H1 (cell line): ENCODE results near the gene KRT7. TPM values are rescaled to one million over a fixed set of nuclear protein-coding genes. Genes with fewer than 3 reads are reported as not detected.

ENCODE experiments used
- CBX8 ChIP-seq: fragments of 300-800, 300-1000 bp; sonication (generic); IDR thresholded peaks from 2 replicates; pipeline ENCODE4 v1.7.1; 2016; ENCODE audit warnings: low read depth, low read length, borderline replicate concordance
- SP2 ChIP-seq: IDR thresholded peaks from 2 replicates; pipeline ENCODE4 v1.6.1; 2012; ENCODE audit warnings: mild to moderate bottlenecking, low read length, inconsistent platforms
- SUZ12 ChIP-seq: fragments of 200-600 bp; sonication (generic); IDR thresholded peaks from 2 replicates; pipeline ENCODE4 v1.6.1; 2012; ENCODE audit warnings: mild to moderate bottlenecking, inconsistent platforms, low read length, moderate library complexity, mixed read lengths
- ZNF274 ChIP-seq: IDR thresholded peaks from 2 replicates; pipeline ENCODE4 v1.7.0; 2012; ENCODE audit warnings: low read length, borderline replicate concordance; ENCODE audit errors: extremely low read depth
- polyA plus RNA-seq, 7 experiments: library from polyadenylated mRNA; depleted of rRNA in 3 of 7; stranded (reverse) in 5 of 7; unstranded in 2 of 7; fragments of >200 nt in 5 of 7; fragments of 200-250 nt in 2 of 7; gene quantifications; 1 replicate in 5 of 7; 2 replicates in 1 of 7; 4 replicates in 1 of 7; pipeline versions ENCODE4 v1.2.1 to v1.2.3, GENCODE V29; 2011 to 2013; ENCODE audit warnings: missing spikeins in 2 of 7, mixed read lengths in 2 of 7
- total RNA-seq: library from RNA; stranded (reverse); fragmentation: NEBNext Ultra II Directional; extraction: Animal tissue kit (Norgen Biotek cat#: 25700); gene quantifications from 2 replicates; pipeline ENCODE4 v1.2.1, GENCODE V29; 2021
- TF ChIP-seq, protein P1 (sequence below): fragments of 300-600 bp; sonication (generic); IDR thresholded peaks from 2 replicates; pipeline ENCODE4 v1.7.1; 2012; ENCODE audit warnings: low read length, moderate library complexity, mild to moderate bottlenecking, inconsistent platforms; ENCODE audit not compliant: insufficient replicate concordance
- TF ChIP-seq, protein P2 (sequence below): IDR thresholded peaks from 2 replicates; pipeline ENCODE4 v1.6.1; 2012; ENCODE audit warnings: inconsistent platforms
- TF ChIP-seq, protein P3 (sequence below), 3 experiments: IDR thresholded peaks; 1 replicate in 2 of 3; 2 replicates in 1 of 3; pipeline versions ENCODE4 v1.5.1 to v1.6.1; 2011; ENCODE audit warnings: low read length in 3 of 3, mild to moderate bottlenecking in 3 of 3, inconsistent platforms in 2 of 3, low read depth in 1 of 3, moderate library complexity in 1 of 3; ENCODE audit not compliant: insufficient read depth in 1 of 3; ENCODE audit errors: control extremely low read depth in 1 of 3

The KRT7 gene
- total and polyA plus RNA-seq, 2 of the 8 experiments (the other 6 are each of a cell fraction or from before 2014, with no cell fraction given) = 13.2 to 19.0 TPM

DNA sequence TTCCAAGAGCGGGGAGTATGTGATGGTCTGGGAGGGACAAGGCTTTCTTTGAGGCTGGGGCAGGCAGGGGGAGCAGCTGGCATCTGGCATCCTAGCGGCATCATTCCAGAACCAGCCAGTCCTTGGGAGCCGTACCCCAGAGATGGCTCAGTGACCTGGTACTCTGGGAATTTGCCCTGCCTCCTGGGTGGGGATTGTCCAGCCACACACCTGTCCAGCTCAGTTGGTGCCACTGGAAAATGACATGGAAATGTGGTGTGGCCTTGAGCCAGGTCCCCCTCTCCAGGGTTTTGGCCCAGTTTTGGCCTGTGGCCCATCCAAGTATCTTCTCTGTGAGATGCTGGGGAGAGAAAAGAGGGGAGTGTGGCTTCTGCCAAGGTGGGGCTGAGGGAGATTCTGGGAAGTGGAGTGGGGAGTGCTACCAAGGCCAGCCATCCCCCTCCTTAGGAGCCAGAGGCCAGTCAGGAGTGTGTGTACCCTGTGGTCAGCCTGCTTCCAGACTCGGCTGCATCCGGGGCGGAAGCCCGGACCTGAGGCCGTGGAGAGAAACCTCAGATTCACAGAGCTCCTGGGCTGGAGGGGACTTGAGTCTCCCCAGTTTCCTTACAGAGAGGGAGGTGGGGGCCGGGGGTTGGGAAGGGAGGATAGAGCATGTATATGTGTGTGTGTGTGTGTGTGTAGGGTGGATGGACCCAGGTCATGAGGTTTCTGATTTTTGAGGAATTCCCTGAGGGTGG is 26.6 kb upstream of the KRT7 start (continued):
- TF ChIP-seq, protein P1, sequence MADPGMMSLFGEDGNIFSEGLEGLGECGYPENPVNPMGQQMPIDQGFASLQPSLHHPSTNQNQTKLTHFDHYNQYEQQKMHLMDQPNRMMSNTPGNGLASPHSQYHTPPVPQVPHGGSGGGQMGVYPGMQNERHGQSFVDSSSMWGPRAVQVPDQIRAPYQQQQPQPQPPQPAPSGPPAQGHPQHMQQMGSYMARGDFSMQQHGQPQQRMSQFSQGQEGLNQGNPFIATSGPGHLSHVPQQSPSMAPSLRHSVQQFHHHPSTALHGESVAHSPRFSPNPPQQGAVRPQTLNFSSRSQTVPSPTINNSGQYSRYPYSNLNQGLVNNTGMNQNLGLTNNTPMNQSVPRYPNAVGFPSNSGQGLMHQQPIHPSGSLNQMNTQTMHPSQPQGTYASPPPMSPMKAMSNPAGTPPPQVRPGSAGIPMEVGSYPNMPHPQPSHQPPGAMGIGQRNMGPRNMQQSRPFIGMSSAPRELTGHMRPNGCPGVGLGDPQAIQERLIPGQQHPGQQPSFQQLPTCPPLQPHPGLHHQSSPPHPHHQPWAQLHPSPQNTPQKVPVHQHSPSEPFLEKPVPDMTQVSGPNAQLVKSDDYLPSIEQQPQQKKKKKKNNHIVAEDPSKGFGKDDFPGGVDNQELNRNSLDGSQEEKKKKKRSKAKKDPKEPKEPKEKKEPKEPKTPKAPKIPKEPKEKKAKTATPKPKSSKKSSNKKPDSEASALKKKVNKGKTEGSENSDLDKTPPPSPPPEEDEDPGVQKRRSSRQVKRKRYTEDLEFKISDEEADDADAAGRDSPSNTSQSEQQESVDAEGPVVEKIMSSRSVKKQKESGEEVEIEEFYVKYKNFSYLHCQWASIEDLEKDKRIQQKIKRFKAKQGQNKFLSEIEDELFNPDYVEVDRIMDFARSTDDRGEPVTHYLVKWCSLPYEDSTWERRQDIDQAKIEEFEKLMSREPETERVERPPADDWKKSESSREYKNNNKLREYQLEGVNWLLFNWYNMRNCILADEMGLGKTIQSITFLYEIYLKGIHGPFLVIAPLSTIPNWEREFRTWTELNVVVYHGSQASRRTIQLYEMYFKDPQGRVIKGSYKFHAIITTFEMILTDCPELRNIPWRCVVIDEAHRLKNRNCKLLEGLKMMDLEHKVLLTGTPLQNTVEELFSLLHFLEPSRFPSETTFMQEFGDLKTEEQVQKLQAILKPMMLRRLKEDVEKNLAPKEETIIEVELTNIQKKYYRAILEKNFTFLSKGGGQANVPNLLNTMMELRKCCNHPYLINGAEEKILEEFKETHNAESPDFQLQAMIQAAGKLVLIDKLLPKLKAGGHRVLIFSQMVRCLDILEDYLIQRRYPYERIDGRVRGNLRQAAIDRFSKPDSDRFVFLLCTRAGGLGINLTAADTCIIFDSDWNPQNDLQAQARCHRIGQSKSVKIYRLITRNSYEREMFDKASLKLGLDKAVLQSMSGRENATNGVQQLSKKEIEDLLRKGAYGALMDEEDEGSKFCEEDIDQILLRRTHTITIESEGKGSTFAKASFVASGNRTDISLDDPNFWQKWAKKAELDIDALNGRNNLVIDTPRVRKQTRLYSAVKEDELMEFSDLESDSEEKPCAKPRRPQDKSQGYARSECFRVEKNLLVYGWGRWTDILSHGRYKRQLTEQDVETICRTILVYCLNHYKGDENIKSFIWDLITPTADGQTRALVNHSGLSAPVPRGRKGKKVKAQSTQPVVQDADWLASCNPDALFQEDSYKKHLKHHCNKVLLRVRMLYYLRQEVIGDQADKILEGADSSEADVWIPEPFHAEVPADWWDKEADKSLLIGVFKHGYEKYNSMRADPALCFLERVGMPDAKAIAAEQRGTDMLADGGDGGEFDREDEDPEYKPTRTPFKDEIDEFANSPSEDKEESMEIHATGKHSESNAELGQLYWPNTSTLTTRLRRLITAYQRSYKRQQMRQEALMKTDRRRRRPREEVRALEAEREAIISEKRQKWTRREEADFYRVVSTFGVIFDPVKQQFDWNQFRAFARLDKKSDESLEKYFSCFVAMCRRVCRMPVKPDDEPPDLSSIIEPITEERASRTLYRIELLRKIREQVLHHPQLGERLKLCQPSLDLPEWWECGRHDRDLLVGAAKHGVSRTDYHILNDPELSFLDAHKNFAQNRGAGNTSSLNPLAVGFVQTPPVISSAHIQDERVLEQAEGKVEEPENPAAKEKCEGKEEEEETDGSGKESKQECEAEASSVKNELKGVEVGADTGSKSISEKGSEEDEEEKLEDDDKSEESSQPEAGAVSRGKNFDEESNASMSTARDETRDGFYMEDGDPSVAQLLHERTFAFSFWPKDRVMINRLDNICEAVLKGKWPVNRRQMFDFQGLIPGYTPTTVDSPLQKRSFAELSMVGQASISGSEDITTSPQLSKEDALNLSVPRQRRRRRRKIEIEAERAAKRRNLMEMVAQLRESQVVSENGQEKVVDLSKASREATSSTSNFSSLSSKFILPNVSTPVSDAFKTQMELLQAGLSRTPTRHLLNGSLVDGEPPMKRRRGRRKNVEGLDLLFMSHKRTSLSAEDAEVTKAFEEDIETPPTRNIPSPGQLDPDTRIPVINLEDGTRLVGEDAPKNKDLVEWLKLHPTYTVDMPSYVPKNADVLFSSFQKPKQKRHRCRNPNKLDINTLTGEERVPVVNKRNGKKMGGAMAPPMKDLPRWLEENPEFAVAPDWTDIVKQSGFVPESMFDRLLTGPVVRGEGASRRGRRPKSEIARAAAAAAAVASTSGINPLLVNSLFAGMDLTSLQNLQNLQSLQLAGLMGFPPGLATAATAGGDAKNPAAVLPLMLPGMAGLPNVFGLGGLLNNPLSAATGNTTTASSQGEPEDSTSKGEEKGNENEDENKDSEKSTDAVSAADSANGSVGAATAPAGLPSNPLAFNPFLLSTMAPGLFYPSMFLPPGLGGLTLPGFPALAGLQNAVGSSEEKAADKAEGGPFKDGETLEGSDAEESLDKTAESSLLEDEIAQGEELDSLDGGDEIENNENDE = no peak
- TF ChIP-seq, protein P2, sequence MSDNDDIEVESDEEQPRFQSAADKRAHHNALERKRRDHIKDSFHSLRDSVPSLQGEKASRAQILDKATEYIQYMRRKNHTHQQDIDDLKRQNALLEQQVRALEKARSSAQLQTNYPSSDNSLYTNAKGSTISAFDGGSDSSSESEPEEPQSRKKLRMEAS = no peak
- no peak for TF ChIP-seq CBX8
- TF ChIP-seq, protein P3, sequence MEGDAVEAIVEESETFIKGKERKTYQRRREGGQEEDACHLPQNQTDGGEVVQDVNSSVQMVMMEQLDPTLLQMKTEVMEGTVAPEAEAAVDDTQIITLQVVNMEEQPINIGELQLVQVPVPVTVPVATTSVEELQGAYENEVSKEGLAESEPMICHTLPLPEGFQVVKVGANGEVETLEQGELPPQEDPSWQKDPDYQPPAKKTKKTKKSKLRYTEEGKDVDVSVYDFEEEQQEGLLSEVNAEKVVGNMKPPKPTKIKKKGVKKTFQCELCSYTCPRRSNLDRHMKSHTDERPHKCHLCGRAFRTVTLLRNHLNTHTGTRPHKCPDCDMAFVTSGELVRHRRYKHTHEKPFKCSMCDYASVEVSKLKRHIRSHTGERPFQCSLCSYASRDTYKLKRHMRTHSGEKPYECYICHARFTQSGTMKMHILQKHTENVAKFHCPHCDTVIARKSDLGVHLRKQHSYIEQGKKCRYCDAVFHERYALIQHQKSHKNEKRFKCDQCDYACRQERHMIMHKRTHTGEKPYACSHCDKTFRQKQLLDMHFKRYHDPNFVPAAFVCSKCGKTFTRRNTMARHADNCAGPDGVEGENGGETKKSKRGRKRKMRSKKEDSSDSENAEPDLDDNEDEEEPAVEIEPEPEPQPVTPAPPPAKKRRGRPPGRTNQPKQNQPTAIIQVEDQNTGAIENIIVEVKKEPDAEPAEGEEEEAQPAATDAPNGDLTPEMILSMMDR (IDR thresholded peaks at IDR 0.05; ENCODE audit: control extremely low read depth in 1 of 3, insufficient read depth in 1 of 3, low read depth in 1 of 3, low read length in 3 of 3) = no peak
- TF ChIP-seq ZNF274 = no peak
- no peak for TF ChIP-seq SP2
- TF ChIP-seq SUZ12 = no peak
